Heart right ventricle (tissue), 16 donors: ENCODE measurements around the gene ACAA2. TPM values are rescaled to one million over a fixed set of nuclear protein-coding genes. Genes with fewer than 3 reads are reported as not detected.

Experiments used
- ATAC-seq, 8 donors: fragments of 200-7000 bp; cut with Tn5 transposase; one replicate each; pipeline ENCODE4 v1.9.1; 2020; ENCODE audit warnings: mild to moderate bottlenecking in 8 of 8, moderate library complexity in 8 of 8, moderate number of reproducible peaks in 1 of 8
- DNase-seq, 2 donors: peaks; one replicate each; pipeline ENCODE4 v3.0.0-alpha.2; 2020
- H3K27ac ChIP-seq, 10 donors: fragments of 200-600 bp; sonication (generic) in 2 of 10; one replicate each; pipeline versions ENCODE4 v1.5.0 to v1.8.0; 2020 to 2022; ENCODE audit warnings: mild to moderate bottlenecking in 3 of 10
- H3K27me3 ChIP-seq, 7 donors: fragments of 200-600 bp; one replicate each; pipeline ENCODE4 v1.8.0; 2021 to 2022; ENCODE audit warnings: mild to moderate bottlenecking in 2 of 7
- H3K36me3 ChIP-seq, 9 donors: fragments of 200-600 bp; sonication (generic) in 1 of 9; one replicate each; pipeline versions ENCODE4 v1.5.0 to v1.8.0; 2020 to 2022; ENCODE audit warnings: mild to moderate bottlenecking in 2 of 9
- H3K4me1 ChIP-seq, 9 donors: fragments of 200-600 bp; sonication (generic) in 1 of 9; one replicate each; pipeline versions ENCODE4 v1.5.0 to v1.8.0; 2020 to 2022; ENCODE audit warnings: mild to moderate bottlenecking in 4 of 9
- H3K4me3 ChIP-seq, 10 donors: fragments of 200-600 bp; sonication (generic) in 2 of 10; one replicate each; pipeline versions ENCODE4 v1.5.0 to v1.8.0; 2020 to 2022; ENCODE audit warnings: mild to moderate bottlenecking in 7 of 10, moderate library complexity in 2 of 10
- H3K9me3 ChIP-seq, 11 donors: fragments of 200-600 bp in 10 of 11; sonication (generic) in 2 of 11; one replicate each; pipeline versions ENCODE4 v1.5.0 to v1.8.0; 2013 to 2022; ENCODE audit warnings: mild to moderate bottlenecking in 2 of 11, control low read depth in 1 of 11, moderate library complexity in 1 of 11
- CTCF ChIP-seq, 9 donors: fragments of 200-600 bp; sonication (generic) in 2 of 9; IDR thresholded peaks; one replicate each; pipeline versions ENCODE4 v1.5.0 to v1.8.0; 2021 to 2022; ENCODE audit warnings: antibody characterized with exemption in 9 of 9, mild to moderate bottlenecking in 5 of 9, moderate library complexity in 1 of 9
- WGBS, 2 donors: extraction: QIAGEN DNeasy Blood & Tissue Kit; methylation state at CpG; one replicate each; pipeline ENCODE4 v1.1.7; 2013; ENCODE audit warnings: inconsistent platforms in 1 of 2; 5-methylcytosine and 5-hydroxymethylcytosine counted together
- intact Hi-C, 10 donors: fragments of 100-400 bp; cut with DNase I; formaldehyde crosslinking; loops; one replicate each; pipeline versions ENCODE4 v1.11.1 to v1.14.2; 2022
- polyA plus RNA-seq, 2 donors: library from polyadenylated mRNA; stranded (reverse); fragments of 200-250 nt; gene quantifications; one replicate each; pipeline ENCODE4 v1.2.3, GENCODE V29; 2013
- total RNA-seq, 10 donors: library from RNA; stranded (reverse); fragmentation: NEBNext Ultra II Directional in 3 of 10; extraction: Animal tissue kit (Norgen Biotek cat#: 25700) in 3 of 10; gene quantifications; one replicate each; pipeline versions ENCODE4 v1.2.1 to v1.2.4, GENCODE V29; 2021 to 2023
- donor health status: Arrhythmogenic right ventricular cardiomyopathy.
- donor health status: ischemic (EF 13 %, LVEDD 7.1; RV severe dilation, severe dysfunction).
- donor health status: healthy with polysubstance abuse.
- donor health status: DM: no; HTN: yes; CAD: no.
- donor health status: DM: no; HTN: no; CAD: no.
- donor health status: ischemic (EF 25% LVEDD 6.9; RV normal size, moderate dysfunction).
- donor health status: ischemic (EF 25% LVEDD 5.7; RV mildly dilated, moderate dysfunction).
- donor health status: healthy.
- donor health status: DM: yes; HTN: yes; CAD: no.
- donor health status: Ischemic cardiomyopathy.
- donor health status: ischemic (EF 35%, LVEDD 5.7; RV mildly dilated, moderate dysfunction).
- donor health status: nonischemic (EF 11% LVEDD 7.7; RV severe dilation, severe dysfunction).
- donor health status: DM: yes; HTN: yes; CAD: no.
- donor health status: PGD.
- donor health status: ischemic (EF 29% LVEDD 5.4; RV normal size, mild dysfunction).
- donor health status: nonischemic (EF 23%, LVEDD 6.1; RV moderate dilation, normal function).

ACAA2 gene
- total and polyA plus RNA-seq, 12 donors = 46.7 to 377 (median 247) TPM

GRCh38 chr18:49848115-49848514 is 34.8 kb upstream of the ACAA2 start:
- WGBS, 2 donors = 75 to 86% methylated on average over 4 of the region's 4 CpGs
- intact Hi-C loops = loop anchor here in 1 of 10 donors (10.0 kb wide), 1 partner anchor 47 kb away; no protein-coding TSS in a partner anchor
- ATAC-seq = no peak
- H3K27me3 ChIP-seq = peaks cover 0 to 26% (median 4%) of the 10 kb centered on the region in 7 donors
- no peak for DNase-seq
- H3K4me3 ChIP-seq = no peak overlapping the region
- H3K4me1 ChIP-seq = peaks cover 0 to 6% (median 0%) of the 10 kb centered on the region in 9 donors
- H3K27ac ChIP-seq = no peak overlapping the region
- no peak for TF ChIP-seq CTCF (IDR thresholded peaks at IDR 0.05)
- H3K9me3 ChIP-seq = no peaks in the 10 kb centered on the region
- no peaks in the 10 kb centered on the region for H3K36me3 ChIP-seq

- H3K4me1 ChIP-seq = peaks cover 0 to 6% (median 0%) of the 10 kb centered on the region in 9 donors
- H3K27me3 ChIP-seq = peaks cover 0 to 26% (median 4%) of the 10 kb centered on the region in 7 donors
- no peak overlapping the region for H3K4me3 ChIP-seq
- H3K36me3 ChIP-seq = no peaks in the 10 kb centered on the region
- ATAC-seq (no peak), DNase-seq (no peak)
- 89 to 90% methylated on average over 8 of the region's 8 CpGs for WGBS, 2 donors
- H3K9me3 ChIP-seq = no peaks in the 10 kb centered on the region
- no peak for TF ChIP-seq CTCF (IDR thresholded peaks at IDR 0.05)
- intact Hi-C loops = loop anchor here in 1 of 10 donors (10.0 kb wide), 1 partner anchor 47 kb away; no protein-coding TSS in a partner anchor
- H3K27ac ChIP-seq = no peak overlapping the region
Observed at GRCh38 chr18:49847524-49847923, 34.2 kb upstream of the ACAA2 start.

- H3K27me3 ChIP-seq = peaks cover 0 to 26% (median 4%) of the 10 kb centered on the region in 7 donors
Observed at GRCh38 chr18:49846718-49847470, 33.6 kb upstream of the ACAA2 start.

GRCh38 chr18:49846361-49846662 is 33.0 kb upstream of the ACAA2 start:
- peaks cover 0 to 6% (median 0%) of the 10 kb centered on the region in 9 donors for H3K4me1 ChIP-seq
- H3K9me3 ChIP-seq = no peaks in the 10 kb centered on the region
- no peak for TF ChIP-seq CTCF (IDR thresholded peaks at IDR 0.05)
- 55 to 68% methylated on average over 5 of the region's 5 CpGs for WGBS, 2 donors
- intact Hi-C loops = loop anchor here in 1 of 10 donors (10.0 kb wide), 1 partner anchor 48 kb away; no protein-coding TSS in a partner anchor
- no peak overlapping the region for H3K4me3 ChIP-seq
- DNase-seq (peak in 1 of 2 donors; percentile 29), ATAC-seq (peak in 7 of 8 donors; percentile 9 to 61 (median 45))
- H3K36me3 ChIP-seq = no peaks in the 10 kb centered on the region
- peaks cover 0 to 26% (median 4%) of the 10 kb centered on the region in 7 donors for H3K27me3 ChIP-seq
- peak overlapping the region in 1 of 10 donors; percentile 39 for H3K27ac ChIP-seq

More at GRCh38 chr18:49846718-49847470, 33.6 kb upstream of the ACAA2 start:
- no peaks in the 10 kb centered on the region for H3K9me3 ChIP-seq
- H3K4me3 ChIP-seq = no peak overlapping the region
- intact Hi-C loops = loop anchor here in 1 of 10 donors (10.0 kb wide), 1 partner anchor 48 kb away; no protein-coding TSS in a partner anchor
- WGBS, 2 donors = 61 to 70% methylated on average over 10 of the region's 10 CpGs
- H3K4me1 ChIP-seq = peaks cover 0 to 6% (median 0%) of the 10 kb centered on the region in 9 donors
- no peaks in the 10 kb centered on the region for H3K36me3 ChIP-seq
- no peak for TF ChIP-seq CTCF (IDR thresholded peaks at IDR 0.05)
- DNase-seq = no peak
- H3K27ac ChIP-seq = peak overlapping the region in 1 of 10 donors; percentile 39
- ATAC-seq = no peak
